ENCODE results near the gene OR4C16. TPM values are rescaled to one million over a fixed set of nuclear protein-coding genes. Genes with fewer than 3 reads are reported as not detected.

The OR4C16 gene
- total and polyA plus RNA-seq, 2 experiments from 2014 or later = not detected

GRCh38 chr11:55607545-55607944 is 35.6 kb downstream of the OR4C16 start, which contains the start of gene OR4C11:
OR4C11 (minus strand) TSS chr11:55607645; CDS start chr11:55604373, 3,272 bp downstream.
- Histone ChIP-seq H3K36me3 (replicated peaks; ENCODE audit: insufficient read depth, low read depth) (no peaks in the 10 kb centered on the region), H4K20me1 (ENCODE audit: insufficient read depth, poor library complexity, severe bottlenecking) (no peaks in the 10 kb centered on the region), H3K79me2 (no peaks in the 10 kb centered on the region), H2AFZ (no peak within 1 kb of the TSS), H3K4me3 (no peak within 1 kb of the TSS), H3K4me2 (no peak within 1 kb of the TSS), H3K9me3 (ENCODE audit: low read depth) (no peaks in the 10 kb centered on the region), H3K27me3 (no peaks in the 10 kb centered on the region), H3K4me1 (ENCODE audit: insufficient read depth) (no peaks in the 10 kb centered on the region), H3K27ac (no peak within 1 kb of the TSS), H3K9me2 (replicated peaks; ENCODE audit: insufficient read depth) (no peaks in the 10 kb centered on the region)
- TF ChIP-seq EZH2phosphoT487 (IDR thresholded peaks at IDR 0.05; ENCODE audit: low read depth, severe bottlenecking, unreplicated experiment) (no peak), EZH2 (IDR thresholded peaks at IDR 0.05; ENCODE audit: borderline replicate concordance) (no peak)
- TF ChIP-seq, protein P1, sequence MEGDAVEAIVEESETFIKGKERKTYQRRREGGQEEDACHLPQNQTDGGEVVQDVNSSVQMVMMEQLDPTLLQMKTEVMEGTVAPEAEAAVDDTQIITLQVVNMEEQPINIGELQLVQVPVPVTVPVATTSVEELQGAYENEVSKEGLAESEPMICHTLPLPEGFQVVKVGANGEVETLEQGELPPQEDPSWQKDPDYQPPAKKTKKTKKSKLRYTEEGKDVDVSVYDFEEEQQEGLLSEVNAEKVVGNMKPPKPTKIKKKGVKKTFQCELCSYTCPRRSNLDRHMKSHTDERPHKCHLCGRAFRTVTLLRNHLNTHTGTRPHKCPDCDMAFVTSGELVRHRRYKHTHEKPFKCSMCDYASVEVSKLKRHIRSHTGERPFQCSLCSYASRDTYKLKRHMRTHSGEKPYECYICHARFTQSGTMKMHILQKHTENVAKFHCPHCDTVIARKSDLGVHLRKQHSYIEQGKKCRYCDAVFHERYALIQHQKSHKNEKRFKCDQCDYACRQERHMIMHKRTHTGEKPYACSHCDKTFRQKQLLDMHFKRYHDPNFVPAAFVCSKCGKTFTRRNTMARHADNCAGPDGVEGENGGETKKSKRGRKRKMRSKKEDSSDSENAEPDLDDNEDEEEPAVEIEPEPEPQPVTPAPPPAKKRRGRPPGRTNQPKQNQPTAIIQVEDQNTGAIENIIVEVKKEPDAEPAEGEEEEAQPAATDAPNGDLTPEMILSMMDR (IDR thresholded peaks at IDR 0.05; ENCODE audit: poor library complexity) = no peak
- DNase-seq (ENCODE audit: low spot score) = no peak
- WGBS (ENCODE audit: low lambda C conversion rate, missing lambda C conversion rate) = 53% methylated on average over 2 of the region's 2 CpGs

Other genes starting within 250 kb of the OR4C16 start
- gene OR4A16, start 228.9 kb upstream of the OR4C16 start, total RNA-seq = not detected in 2 replicates
- not detected in 2 replicates for gene OR4A16, start 228.9 kb upstream of the OR4C16 start, polyA plus RNA-seq
- not detected in 2 replicates for gene OR4A15, start 204.2 kb upstream of the OR4C16 start, total RNA-seq
- not detected in 2 replicates for gene OR4A15, start 204.2 kb upstream of the OR4C16 start, polyA plus RNA-seq
- gene OR4C15, start 17.7 kb upstream of the OR4C16 start, total RNA-seq = not detected in 2 replicates
- not detected in 2 replicates for gene OR4C15, start 17.7 kb upstream of the OR4C16 start, polyA plus RNA-seq
- gene OR4C11, start 35.5 kb downstream of the OR4C16 start, total RNA-seq = not detected in 2 replicates
- gene OR4C11, start 35.5 kb downstream of the OR4C16 start, polyA plus RNA-seq = not detected in 2 replicates
- not detected in 2 replicates for gene OR4P4, start 63.0 kb downstream of the OR4C16 start, total RNA-seq
- gene OR4P4, start 63.0 kb downstream of the OR4C16 start, polyA plus RNA-seq = not detected in 2 replicates
- gene OR4S2, start 76.2 kb downstream of the OR4C16 start, total RNA-seq = not detected in 2 replicates
- gene OR4S2, start 76.2 kb downstream of the OR4C16 start, polyA plus RNA-seq = not detected in 2 replicates
- gene OR4C6, start 90.1 kb downstream of the OR4C16 start, total RNA-seq = not detected in 2 replicates
- not detected in 2 replicates for gene OR4C6, start 90.1 kb downstream of the OR4C16 start, polyA plus RNA-seq
- not detected in 2 replicates for gene OR5D13, start 201.3 kb downstream of the OR4C16 start, total RNA-seq
- gene OR5D13, start 201.3 kb downstream of the OR4C16 start, polyA plus RNA-seq = not detected in 2 replicates
- not detected in 2 replicates for gene OR5D14, start 223.4 kb downstream of the OR4C16 start, total RNA-seq
- gene OR5D14, start 223.4 kb downstream of the OR4C16 start, polyA plus RNA-seq = not detected in 2 replicates
- not detected in 2 replicates for gene OR5L1, start 239.2 kb downstream of the OR4C16 start, total RNA-seq
- gene OR5L1, start 239.2 kb downstream of the OR4C16 start, polyA plus RNA-seq = not detected in 2 replicates
- gene OR5D18, start 247.5 kb downstream of the OR4C16 start, total RNA-seq = not detected in 2 replicates
- not detected in 2 replicates for gene OR5D18, start 247.5 kb downstream of the OR4C16 start, polyA plus RNA-seq

All from hepatocyte (in vitro differentiated cells).